COLO668 (cell line): Measurements from ENCODE around the gene MVB12B.
A peak's percentile ranks its signal among the peaks of the same experiment; 100 is the strongest.
"Not testable (repeated sequence)": the region's sequence is repeated elsewhere in the genome, so short reads cannot be mapped to it uniquely, and the experiment has no call there.

Source experiments
- DNase-seq: peaks from one replicate; lab custom pipeline; 2025; ENCODE audit not compliant: unreplicated experiment; lab: John Stamatoyannopoulos, UW

Gene MVB12B, protein sequence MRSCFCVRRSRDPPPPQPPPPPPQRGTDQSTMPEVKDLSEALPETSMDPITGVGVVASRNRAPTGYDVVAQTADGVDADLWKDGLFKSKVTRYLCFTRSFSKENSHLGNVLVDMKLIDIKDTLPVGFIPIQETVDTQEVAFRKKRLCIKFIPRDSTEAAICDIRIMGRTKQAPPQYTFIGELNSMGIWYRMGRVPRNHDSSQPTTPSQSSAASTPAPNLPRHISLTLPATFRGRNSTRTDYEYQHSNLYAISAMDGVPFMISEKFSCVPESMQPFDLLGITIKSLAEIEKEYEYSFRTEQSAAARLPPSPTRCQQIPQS

DNA sequence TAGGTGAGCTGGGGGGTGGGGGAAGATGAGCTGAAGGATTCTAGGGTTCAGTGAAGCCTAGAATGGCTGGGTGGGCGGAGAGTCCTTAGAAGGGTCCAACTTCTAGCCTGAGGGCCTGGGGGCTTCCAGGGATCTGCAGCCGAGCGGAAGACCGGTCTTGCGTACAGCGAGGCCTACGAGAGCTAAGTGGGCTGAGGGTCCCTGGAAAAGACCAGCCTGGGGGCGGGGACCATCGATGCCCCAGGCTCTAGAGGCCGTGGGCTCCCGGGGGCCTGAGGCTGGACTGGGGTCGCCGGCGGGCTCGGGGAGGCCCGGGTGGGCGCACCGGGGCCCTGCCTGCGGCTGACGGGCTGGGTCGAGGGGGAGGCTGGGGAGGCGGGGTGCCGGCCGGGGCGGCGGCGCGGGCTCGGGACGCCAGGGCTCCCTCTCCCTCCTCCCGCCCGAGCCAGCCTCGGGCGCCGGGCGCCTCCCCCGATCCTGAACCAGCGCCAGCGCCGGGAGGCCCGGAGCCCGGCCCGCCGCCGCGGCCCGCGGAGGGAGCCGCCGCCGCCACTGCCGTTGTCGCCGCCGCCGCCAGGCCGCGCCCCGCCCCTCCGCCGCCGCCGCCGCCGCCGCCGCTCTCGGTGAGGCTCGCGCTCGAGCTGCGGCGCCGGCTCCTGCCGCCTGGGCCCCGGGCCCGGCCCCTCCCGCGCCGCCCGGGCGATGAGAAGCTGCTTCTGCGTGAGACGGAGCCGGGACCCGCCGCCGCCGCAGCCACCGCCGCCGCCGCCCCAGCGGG lies at the start of gene MVB12B:
Gene MVB12B (plus strand): TSS at position 602 of the 778 bp plus-strand sequence. CDS start 101 bp downstream, at position 703.
- peak; percentile 69 for DNase-seq

DNA sequence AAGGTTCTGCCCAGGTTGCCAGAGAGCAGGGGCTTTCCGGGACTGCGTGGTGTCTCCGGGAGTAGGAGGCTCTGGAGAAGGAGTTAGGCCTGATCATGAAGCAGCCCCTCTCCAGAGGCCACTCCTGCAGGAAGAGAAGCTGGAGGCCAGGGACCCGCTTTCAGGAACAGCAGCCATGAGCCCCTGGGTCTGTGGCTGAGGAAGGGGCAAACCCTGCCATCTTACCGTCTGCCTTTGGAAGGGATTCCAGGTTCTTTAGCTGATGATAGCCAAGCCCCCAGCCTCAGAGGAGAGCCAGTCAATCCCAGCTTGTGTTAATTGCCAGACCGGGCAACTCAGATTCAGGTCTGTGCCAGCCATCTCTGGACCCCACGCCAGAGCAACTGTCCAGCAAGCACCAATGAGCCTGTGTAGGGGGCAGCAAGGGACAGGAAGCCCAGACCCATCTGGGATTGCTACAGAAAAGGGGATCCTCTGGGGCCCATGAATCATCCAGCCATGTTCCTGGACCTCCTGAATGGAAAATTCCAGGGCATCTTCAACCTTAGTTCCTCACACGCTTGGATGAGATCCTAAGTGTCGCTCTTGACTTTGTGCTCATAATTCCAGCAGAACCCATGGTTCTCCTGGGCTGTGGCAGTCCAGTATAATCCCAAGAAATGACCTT lies 42.7 kb upstream of the MVB12B start:
- DNase-seq: no peak

DNA sequence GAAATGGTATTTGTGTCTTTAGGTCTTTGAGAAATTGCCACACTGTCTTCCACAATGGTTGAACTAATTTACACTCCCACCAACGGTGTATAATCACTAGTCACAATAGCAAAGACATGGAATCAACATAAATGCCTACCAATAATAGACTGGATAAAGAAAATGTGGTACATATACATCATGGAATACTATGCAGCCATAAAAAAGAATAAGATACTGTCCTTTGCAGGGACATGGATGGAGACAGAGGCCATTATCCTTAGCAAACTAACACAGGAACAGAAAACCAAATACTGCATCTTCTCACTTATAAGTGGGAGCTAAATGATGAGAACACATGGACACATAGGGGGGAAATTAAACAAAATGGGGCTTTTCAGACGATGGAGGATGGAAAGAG lies 41.0 kb upstream of the MVB12B start:
- not testable (repeated sequence) for DNase-seq

DNA sequence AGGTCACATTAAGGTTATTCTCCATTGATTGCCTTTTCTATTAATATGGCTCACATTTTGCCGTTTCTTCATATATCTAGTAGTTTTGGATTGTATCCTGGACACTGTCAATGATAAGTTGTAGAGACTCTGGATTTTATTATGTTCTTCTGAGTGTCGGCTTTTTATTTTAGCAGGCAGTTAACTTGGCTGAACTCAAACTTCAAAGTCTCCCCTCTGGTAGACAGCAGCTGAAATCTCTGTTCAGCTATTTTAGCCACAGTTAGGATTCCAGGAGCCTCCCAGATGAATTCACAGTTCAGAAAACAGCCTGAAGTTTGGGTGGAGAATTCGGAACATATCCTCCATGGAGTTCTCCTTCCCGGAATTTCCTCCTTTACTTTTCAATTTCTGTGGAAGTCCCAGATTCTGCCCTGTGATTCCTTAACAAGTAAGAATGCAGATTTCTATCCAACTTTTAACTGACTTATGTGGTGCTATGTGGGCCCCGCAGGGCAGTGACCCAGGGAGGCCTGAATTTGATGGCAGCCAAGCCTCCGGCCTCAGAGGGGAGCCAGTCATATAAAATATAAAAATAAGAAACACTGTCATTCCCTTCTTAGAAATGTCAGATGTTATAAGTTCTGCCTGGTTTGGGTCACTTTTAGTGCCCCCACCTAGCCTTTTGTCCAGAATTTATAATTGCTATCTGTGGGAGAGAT lies 39.3 kb upstream of the MVB12B start:
- DNase-seq: no peak

DNA sequence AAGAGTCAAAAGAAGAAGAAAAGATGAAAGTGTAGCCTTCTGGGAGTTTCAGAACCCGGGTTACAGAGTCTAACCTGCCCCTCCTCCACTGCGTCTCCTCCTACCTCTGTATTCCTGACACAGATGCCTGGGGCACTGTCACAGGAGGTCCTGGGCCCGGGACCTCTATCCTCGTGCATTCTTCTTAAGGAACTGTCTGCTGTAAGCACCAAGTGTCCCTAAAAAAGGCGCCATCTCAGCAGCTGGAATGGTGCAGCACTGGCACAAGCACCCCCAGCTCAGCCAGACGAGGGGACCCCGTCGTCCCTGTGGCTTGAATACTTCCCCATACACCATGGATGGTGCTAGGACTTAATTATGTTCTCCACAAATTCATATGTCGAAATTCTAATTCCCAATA lies 35.8 kb upstream of the MVB12B start:
- no peak for DNase-seq

DNA sequence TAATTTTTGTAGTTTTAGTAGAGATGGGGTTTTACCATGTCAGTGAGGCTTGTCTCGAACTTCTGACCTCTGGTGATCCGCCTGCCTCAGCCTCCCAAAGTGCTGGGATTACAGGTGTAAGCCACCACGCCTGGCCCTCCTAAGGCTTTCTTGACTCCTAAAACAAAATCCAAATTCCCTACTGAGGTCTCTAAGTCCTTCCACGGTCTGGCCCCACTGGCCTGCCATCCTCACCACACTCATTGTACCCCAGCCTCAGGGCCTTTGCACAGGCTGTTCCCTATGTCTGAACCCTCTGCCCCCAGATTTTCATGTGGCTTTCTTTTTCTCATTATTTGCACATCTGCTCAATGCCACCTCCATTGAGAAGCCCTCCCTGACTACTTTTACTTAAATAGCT lies 34.7 kb upstream of the MVB12B start:
- DNase-seq: no peak

DNA sequence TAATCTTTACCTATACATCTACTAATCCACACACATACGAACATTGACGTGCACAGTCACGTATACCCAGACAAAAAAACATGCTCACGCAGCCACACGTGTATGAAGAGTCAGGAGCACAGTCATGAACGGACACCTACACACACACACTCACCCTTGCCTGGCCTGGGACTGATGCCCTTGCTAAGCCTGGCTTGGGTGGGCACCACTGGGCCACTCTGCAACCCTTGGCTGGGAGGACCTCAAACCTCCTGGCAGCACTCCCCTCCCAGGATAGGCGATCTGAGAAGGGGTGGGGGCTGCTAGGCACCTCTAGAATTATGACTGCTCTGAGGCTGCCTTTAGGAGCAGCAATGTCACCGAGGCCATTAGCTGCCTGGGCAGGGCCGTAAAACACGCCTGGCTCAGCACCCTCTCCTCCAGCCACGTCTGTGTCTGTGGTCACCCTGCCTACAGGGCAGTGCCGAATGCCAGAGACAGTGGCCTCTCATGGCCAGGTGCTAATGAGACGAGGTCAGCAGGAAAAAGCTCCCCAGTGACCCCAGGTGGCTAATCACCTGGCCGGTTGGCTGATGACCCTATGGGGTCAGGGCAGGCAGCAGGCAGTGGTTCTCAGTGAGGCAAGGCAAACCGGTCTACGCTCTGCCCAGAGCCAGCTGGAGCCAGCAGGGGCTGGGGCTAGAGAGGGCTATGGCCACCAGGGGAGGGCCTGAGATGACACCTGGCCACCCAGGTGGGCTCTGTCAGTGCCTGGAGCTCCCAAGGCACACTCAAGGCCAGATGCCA lies 33.7 kb upstream of the MVB12B start:
- DNase-seq: no peak

DNA sequence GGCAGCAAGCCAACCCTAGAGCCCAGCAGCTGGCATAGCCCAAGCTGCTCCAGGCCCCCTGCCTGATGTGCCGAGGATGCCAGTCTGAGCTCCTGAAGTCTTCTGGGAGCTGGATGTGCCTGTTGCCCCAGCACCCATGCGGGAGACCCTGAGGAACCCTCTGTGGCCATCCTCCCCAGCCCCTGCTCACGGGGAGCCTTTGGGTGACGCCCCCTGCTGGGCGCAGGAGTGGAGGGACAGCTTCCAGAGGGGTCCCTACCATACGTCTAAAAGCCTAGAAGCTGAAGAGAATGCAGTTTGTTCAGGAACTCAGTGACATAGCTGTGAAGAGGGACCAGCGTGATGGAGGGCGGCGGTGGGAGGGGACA lies 33.1 kb upstream of the MVB12B start:
- no peak for DNase-seq

DNA sequence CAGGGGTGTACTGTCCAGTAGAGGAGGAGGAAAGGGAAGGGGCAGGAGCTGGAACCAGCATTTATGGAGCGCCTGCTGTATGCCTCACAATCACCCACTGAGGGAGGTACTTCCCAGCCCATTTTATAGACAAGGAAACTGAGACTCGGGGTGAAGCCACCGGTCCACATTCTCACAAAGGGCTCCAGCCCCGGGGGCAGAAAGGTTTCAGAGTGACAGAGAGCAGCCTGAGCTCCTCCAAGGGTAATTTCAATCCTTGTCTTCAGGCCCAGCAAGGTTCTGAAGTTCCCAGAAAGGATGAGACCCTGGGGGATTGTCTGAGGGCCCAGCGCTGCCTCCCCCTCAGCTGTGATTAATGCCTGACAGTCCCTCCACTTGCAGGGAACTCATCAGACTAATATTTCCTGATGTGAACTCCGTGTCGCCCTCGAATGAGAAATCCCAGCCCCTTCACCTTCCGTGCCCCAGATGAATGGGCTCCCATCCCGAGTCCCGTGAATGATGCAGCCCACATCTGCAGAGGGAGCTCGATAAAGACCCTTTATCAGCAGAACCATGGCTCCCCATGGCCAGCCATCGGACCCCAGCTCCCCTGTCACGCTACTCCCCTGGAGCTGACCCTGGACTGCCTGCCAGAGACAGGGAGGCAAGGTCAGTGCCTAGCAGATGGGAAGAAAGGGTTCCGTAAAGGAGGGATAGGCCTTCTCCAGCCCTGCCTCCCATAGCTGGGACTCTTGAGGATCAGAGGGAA lies 32.1 kb upstream of the MVB12B start:
- DNase-seq: no peak

DNA sequence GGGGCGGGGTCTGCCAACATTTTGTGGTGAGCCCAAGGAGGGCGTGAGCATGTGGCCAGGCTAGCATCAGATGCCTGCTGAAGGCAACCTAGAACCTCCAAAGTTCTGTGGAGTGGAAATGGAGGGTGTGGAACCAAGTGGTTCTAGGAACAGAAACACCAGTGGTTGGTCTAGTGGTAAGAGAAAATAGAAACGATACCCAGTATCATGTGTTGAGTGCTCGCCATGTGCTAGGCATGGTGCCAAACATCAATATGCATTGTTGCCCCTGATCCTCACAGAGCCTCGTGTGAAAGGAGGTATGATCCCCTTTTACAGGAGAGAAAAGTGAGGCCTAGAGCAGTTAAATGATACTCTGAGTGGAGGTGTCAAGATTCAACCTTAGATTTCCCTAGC lies 31.5 kb upstream of the MVB12B start:
- DNase-seq: no peak

DNA sequence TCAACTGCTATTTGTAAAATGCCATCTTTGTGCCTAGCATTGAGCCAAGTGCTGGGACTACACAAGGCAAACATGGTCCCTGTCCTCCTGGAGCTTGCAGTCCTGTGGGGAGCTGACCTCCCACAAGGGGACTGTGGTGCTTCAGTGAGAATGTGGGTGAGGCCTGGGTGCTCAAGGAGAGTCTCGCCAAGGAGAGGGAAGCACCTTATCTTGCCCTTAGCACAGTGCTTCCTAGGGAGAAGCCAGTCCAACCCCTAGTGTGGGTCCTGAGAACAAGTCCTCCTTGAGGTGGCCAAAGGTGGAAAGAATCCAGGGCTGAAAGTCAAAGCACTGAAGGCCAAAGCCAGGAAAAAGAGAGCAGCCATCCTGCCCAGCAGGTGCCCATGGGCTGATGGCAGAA lies 31.1 kb upstream of the MVB12B start:
- no peak for DNase-seq

DNA sequence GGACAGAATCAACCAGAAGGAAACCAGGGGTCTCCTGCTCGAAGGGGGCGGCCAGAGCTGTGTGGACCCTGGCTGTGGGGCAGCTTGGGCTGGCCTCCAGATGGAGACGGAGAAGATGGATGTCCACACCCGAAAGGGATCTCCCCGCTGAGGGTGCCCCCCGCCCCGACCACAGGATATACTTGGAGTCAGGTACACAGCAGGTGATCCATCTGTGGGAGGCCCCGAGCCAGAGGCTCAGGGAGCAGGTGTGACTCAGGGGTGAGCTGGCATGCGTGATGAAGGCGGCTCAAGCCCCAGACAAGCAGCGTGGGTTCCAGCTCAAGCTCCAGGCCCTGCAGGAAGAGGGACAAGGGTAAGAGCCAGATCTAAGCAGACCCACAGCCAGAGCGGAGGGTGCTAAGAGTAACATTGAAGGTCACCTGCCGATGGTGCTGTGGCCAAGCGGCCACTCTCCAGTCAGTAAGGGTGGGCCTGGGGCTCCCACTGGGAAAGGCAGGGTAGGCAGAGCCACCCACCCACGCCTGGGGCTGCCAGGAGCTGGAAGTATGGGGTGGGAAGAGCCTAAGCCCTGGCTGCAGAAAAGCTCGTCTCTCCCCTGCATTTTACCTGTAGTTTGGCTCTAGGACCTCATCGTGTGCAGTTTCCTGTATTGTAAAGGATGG lies 30.6 kb upstream of the MVB12B start:
- DNase-seq: peak; percentile 21

DNA sequence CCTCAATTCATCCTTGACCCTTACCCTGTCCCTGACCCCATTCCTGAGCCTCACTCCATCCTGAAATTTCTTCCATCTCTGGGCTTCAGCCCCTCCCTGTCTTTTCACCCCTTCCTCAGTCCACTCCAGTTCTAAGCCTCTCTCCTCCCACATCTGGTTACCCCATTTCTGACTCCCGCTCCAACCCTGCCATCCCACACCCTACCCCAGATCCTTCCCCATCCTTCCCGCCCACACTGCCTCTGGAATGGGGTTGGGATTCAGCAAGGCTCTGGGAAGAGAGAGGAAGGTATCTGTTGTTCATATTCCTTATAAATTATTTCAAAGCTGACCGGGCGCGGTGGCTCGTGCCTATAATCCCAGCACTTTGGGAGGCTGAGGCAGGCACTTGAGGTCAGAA lies 29.9 kb upstream of the MVB12B start:
- DNase-seq: no peak

DNA sequence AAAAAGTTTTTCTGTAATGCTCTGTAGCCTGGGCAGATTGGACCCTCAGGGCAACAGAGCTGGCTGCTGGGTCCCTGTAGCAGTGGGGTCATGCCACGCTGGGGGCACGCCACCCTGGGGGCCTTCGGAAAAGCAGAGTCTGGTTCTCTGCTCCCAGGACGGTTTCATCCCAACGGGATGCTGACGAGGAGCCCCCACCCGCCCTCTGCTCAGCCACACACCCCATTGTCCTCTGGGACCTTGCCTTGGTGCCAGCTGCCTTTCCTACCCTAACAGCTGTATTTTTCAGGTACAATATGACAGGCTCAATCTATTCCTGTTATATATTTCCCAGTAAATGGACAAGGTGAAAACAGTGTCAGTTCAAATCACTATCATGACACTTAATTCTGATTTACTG lies 29.0 kb upstream of the MVB12B start:
- no peak for DNase-seq

DNA sequence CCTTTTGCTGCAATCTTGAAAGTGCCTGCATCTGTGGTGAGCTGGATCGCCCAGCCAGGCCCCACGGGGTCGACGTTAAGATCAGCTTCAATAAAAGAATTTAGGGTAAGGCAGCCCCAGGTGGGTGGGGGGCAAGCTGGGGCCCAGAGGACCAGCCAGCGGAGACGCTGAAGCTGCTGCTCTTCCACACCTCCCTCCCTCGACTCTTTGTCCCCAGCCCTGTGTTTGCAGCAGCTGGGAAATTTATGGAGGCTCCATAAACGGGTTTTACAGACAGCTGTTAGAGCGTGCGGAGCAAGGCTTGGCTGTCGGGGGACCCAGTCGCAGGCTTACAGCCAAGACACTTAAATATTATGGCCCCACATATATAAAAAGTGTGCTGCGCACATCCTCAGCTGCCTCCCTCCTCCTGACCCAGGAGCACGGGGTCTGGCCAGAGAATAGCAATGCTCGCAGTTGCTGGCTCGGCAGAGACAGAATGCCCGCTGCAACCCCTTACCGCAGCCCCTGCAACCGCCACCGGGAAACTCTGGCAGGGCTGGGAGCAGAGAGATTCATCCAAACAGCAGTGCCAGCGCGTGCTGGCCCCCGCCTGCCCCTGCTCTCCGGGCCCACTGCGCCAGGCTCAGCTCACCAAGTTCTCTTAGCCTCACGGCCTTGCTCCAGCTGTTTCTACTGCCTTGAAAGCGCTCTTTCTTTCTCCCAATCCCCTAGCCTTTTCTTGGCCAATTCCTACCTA lies 28.4 kb upstream of the MVB12B start:
- DNase-seq: no peak

DNA sequence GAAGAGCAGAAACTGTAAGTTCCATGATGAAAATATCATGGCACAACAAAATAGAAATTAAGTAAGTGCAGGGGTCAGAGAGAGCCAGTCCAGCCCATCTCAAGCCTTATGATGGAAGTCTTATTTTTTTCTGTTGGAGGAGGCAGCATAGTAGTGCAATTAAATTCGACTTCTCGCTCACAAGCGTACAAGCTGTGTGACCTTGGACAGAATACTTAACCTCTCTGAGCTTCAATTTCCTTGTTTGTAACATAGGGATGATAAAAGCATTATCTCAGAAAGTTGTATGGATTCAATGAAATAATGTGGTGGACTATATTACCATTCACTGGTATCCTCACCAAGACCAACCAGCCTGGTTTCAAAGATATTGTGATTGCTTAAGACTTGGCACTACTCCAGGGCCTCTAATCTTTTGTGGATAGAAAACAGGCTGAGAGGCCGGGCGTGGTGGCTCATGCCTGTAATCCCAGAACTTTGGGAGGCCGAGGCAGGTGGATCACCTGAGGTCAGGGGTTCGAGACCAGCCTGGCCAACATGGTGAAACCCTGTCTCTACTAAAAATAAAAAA lies 26.8 kb upstream of the MVB12B start:
- no peak for DNase-seq

DNA sequence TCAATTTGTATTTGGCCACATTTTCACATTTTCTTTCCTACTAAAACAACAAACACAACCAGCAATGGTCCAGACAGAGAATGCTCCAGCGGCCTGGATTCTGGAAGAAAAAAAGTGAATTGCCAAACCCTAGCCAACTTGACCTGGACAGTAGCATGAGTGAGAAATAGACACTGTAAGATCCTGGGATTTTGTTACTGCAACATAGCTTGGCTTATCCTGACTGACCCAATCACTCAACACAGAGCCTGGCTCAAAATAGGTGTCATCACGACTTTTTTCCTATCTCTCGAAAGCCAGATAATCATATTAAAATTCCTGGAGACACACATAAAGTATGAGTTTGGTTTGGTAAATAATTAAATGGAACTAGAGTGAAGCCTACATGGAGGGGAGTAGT lies 25.4 kb upstream of the MVB12B start:
- no peak for DNase-seq

DNA sequence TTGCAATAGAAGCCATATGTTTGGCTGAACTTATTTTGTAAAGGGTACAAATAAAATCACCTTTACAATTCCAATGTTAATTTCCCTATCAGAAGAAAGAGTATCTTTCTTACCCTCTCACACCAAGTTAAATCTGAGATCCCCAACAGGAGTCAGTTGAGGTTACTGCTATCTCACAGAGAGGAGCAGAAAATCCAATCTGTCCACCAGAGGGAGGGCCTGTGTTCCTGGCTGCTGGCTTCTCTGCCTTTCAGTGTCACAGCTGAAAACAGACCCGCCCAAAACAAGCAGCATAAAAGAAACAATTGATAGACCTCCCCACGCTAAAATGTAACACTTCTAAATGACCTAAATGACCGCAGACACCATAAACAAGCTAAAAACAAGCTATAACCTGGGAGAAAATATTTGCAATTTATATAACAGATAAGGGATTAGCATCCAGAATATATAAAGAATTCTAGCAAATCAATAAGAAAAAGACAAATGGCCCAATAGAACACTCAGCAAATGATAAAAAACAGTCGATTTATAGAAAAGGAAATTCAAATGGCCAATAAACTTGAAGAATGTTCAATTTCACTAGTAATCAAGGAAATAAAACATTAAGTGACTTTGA lies 24.5 kb upstream of the MVB12B start:
- DNase-seq: peak; percentile 54
